ENCODE data around the gene TBC1D20.
A peak's percentile ranks its signal among the peaks of the same experiment; 100 is the strongest.

TBC1D20 gene

GRCh38 chr20:406200-407132 lies 55.9 kb downstream of the TBC1D20 start:
- DNase-seq (ENCODE audit: low read depth): no peak
- TF ChIP-seq CTCF (IDR thresholded peaks at IDR 0.05; ENCODE audit: control insufficient read depth, insufficient read depth, low read depth, low read length, missing control alignments): no peak
- no peak overlapping the region for H3K4me3 ChIP-seq (ENCODE audit: control insufficient read depth, low read depth, low read length)

- TF ChIP-seq CTCF (IDR thresholded peaks at IDR 0.05; ENCODE audit: control insufficient read depth, insufficient read depth, low read depth, low read length, missing control alignments): no peak
- no peak overlapping the region for H3K4me3 ChIP-seq (ENCODE audit: control insufficient read depth, low read depth, low read length)
- DNase-seq (ENCODE audit: low read depth): no peak
These were observed 58.2 kb downstream of the TBC1D20 start for GRCh38 chr20:404088-404487.

- no peak for TF ChIP-seq CTCF (IDR thresholded peaks at IDR 0.05; ENCODE audit: control insufficient read depth, insufficient read depth, low read depth, low read length, missing control alignments)
- H3K4me3 ChIP-seq (ENCODE audit: control insufficient read depth, low read depth, low read length): no peak overlapping the region
- no peak for DNase-seq (ENCODE audit: low read depth)
These were observed 58.8 kb downstream of the TBC1D20 start for GRCh38 chr20:403582-403957.

- H3K4me3 ChIP-seq (ENCODE audit: control insufficient read depth, low read depth, low read length): no peak overlapping the region
- no peak for TF ChIP-seq CTCF (IDR thresholded peaks at IDR 0.05; ENCODE audit: control insufficient read depth, insufficient read depth, low read depth, low read length, missing control alignments)
- DNase-seq (ENCODE audit: low read depth): no peak
These were observed 59.3 kb downstream of the TBC1D20 start for GRCh38 chr20:402898-403581.

- TF ChIP-seq CTCF (IDR thresholded peaks at IDR 0.05; ENCODE audit: control insufficient read depth, insufficient read depth, low read depth, low read length, missing control alignments): no peak
- no peak for DNase-seq (ENCODE audit: low read depth)
These were observed 59.8 kb downstream of the TBC1D20 start for GRCh38 chr20:402496-402885.

GRCh38 chr20:401682-402495 lies 60.4 kb downstream of the TBC1D20 start:
- H3K4me3 ChIP-seq (ENCODE audit: control insufficient read depth, low read depth, low read length): no peak overlapping the region
- no peak for TF ChIP-seq CTCF (IDR thresholded peaks at IDR 0.05; ENCODE audit: control insufficient read depth, insufficient read depth, low read depth, low read length, missing control alignments)
- peak; percentile 62 for DNase-seq (ENCODE audit: low read depth)

More at GRCh38 chr20:402496-402885, 59.8 kb downstream of the TBC1D20 start:
- H3K4me3 ChIP-seq (ENCODE audit: control insufficient read depth, low read depth, low read length): no peak overlapping the region
